HepG2 (cell line): ENCODE data around the gene COX6A2. TPM values are rescaled to one million over a fixed set of nuclear protein-coding genes. Genes with fewer than 3 reads are reported as not detected.

Source experiments
- AKAP8 ChIP-seq: sonication (generic); formaldehyde crosslinking; IDR thresholded peaks from 2 replicates; pipeline ENCODE4 v1.5.1; 2020; ENCODE audit warnings: mild to moderate bottlenecking, missing genetic modification reagents
- BORCS8-MEF2B ChIP-seq: sonication (generic); formaldehyde crosslinking; IDR thresholded peaks from 2 replicates; pipeline ENCODE4 v1.8.0; 2022; ENCODE audit warnings: mild to moderate bottlenecking, missing genetic modification reagents
- HES4 ChIP-seq: sonication (generic); formaldehyde crosslinking; IDR thresholded peaks from 2 replicates; pipeline ENCODE4 v1.9.0; 2021; ENCODE audit warnings: mild to moderate bottlenecking, missing genetic modification reagents, borderline replicate concordance
- HNRNPLL ChIP-seq: fragments of 200-400 bp; formaldehyde crosslinking; IDR thresholded peaks from 2 replicates; pipeline ENCODE4 v1.6.1; 2017; ENCODE audit warnings: mild to moderate bottlenecking, low read depth, low read length; ENCODE audit not compliant: poor library complexity, severe bottlenecking
- MED1 ChIP-seq: sonication (generic); formaldehyde crosslinking; IDR thresholded peaks from 2 replicates; pipeline ENCODE4 v1.4.0; 2020; ENCODE audit warnings: missing genetic modification reagents
- PAF1 ChIP-seq: IDR thresholded peaks from 2 replicates; pipeline ENCODE4 v1.6.1; 2016; ENCODE audit warnings: missing genetic modification reagents, missing compliant biosample characterization
- RARG ChIP-seq: sonication (generic); formaldehyde crosslinking; IDR thresholded peaks from 2 replicates; pipeline ENCODE4 v1.4.0; 2020; ENCODE audit warnings: low read depth, mild to moderate bottlenecking, missing genetic modification reagents
- TBP ChIP-seq: sonication (generic); formaldehyde crosslinking; IDR thresholded peaks from 2 replicates; pipeline ENCODE4 v1.5.0; 2020; ENCODE audit warnings: missing genetic modification reagents
- ZBTB20 ChIP-seq: sonication (generic); formaldehyde crosslinking; IDR thresholded peaks from 2 replicates; pipeline ENCODE4 v1.8.1; 2023; ENCODE audit warnings: missing genetic modification reagents, low read depth, mild to moderate bottlenecking, borderline replicate concordance
- ZFP36 ChIP-seq: fragments of 150-350 bp; IDR thresholded peaks from 2 replicates; pipeline ENCODE4 v1.6.1; 2018; ENCODE audit warnings: borderline replicate concordance, low read length, low read depth; ENCODE audit not compliant: partially characterized antibody
- ZNF543 ChIP-seq: sonication (generic); formaldehyde crosslinking; IDR thresholded peaks from 2 replicates; pipeline ENCODE4 v1.4.0; 2020; ENCODE audit warnings: mild to moderate bottlenecking, missing genetic modification reagents
- ZNF550 ChIP-seq: sonication (generic); formaldehyde crosslinking; IDR thresholded peaks from 2 replicates; pipeline ENCODE4 v1.4.0; 2020; ENCODE audit warnings: mild to moderate bottlenecking, missing genetic modification reagents, borderline replicate concordance
- ZNF616 ChIP-seq: sonication (generic); formaldehyde crosslinking; IDR thresholded peaks from 2 replicates; pipeline ENCODE4 v1.5.0; 2020; ENCODE audit warnings: low read depth, mild to moderate bottlenecking, missing genetic modification reagents
- ZNF713 ChIP-seq: sonication (generic); formaldehyde crosslinking; IDR thresholded peaks from 2 replicates; pipeline ENCODE4 v1.4.0; 2020; ENCODE audit warnings: mild to moderate bottlenecking, missing genetic modification reagents
- ZNF773 ChIP-seq: sonication (generic); formaldehyde crosslinking; IDR thresholded peaks from 2 replicates; pipeline ENCODE4 v1.4.0; 2020; ENCODE audit warnings: missing genetic modification reagents, borderline replicate concordance
- polyA plus RNA-seq, 8 experiments: library from polyadenylated mRNA; depleted of rRNA in 3 of 8; stranded (reverse) in 7 of 8; unstranded in 1 of 8; fragments of >200 nt; fragmentation: Illumina TruSeq in 4 of 8; extraction: Trizol in 4 of 8; gene quantifications; 2 replicates each; pipeline versions ENCODE4 v1.2.1 to v1.2.3, GENCODE V29; 2011 to 2016; ENCODE audit warnings: low read depth in 4 of 8, missing spikeins in 1 of 8, mixed read lengths in 1 of 8; ENCODE audit not compliant: insufficient read depth in 1 of 8
- total RNA-seq, 5 experiments: library from RNA; depleted of rRNA; stranded (reverse); fragments of >200 nt; fragmentation: Illumina TruSeq; extraction: Trizol; gene quantifications; 2 replicates each; pipeline ENCODE4 v1.2.3, GENCODE V29; 2016; ENCODE audit warnings: low read depth in 1 of 5
- TF ChIP-seq, protein P1 (sequence below): sonication (generic); formaldehyde crosslinking; IDR thresholded peaks from 2 replicates; pipeline ENCODE4 v1.8.0; 2022; ENCODE audit warnings: missing genetic modification reagents, mild to moderate bottlenecking, moderate library complexity, borderline replicate concordance
- TF ChIP-seq, protein P2 (sequence below): sonication (generic); formaldehyde crosslinking; IDR thresholded peaks from 2 replicates; pipeline ENCODE4 v1.4.0; 2020; ENCODE audit warnings: mild to moderate bottlenecking, missing genetic modification reagents
- TF ChIP-seq, protein P3 (sequence below): sonication (generic); formaldehyde crosslinking; IDR thresholded peaks from 2 replicates; pipeline ENCODE4 v1.4.0; 2020; ENCODE audit warnings: missing genetic modification reagents
- TF ChIP-seq, protein P4 (sequence below): sonication (generic); formaldehyde crosslinking; IDR thresholded peaks from 2 replicates; pipeline ENCODE4 v1.8.1; 2023; ENCODE audit warnings: mild to moderate bottlenecking, moderate library complexity, missing genetic modification reagents

The COX6A2 gene
- total and polyA plus RNA-seq, 2 of the 13 experiments (the other 11 are each of a cell fraction or from before 2014, with no cell fraction given) = not detected

DNA sequence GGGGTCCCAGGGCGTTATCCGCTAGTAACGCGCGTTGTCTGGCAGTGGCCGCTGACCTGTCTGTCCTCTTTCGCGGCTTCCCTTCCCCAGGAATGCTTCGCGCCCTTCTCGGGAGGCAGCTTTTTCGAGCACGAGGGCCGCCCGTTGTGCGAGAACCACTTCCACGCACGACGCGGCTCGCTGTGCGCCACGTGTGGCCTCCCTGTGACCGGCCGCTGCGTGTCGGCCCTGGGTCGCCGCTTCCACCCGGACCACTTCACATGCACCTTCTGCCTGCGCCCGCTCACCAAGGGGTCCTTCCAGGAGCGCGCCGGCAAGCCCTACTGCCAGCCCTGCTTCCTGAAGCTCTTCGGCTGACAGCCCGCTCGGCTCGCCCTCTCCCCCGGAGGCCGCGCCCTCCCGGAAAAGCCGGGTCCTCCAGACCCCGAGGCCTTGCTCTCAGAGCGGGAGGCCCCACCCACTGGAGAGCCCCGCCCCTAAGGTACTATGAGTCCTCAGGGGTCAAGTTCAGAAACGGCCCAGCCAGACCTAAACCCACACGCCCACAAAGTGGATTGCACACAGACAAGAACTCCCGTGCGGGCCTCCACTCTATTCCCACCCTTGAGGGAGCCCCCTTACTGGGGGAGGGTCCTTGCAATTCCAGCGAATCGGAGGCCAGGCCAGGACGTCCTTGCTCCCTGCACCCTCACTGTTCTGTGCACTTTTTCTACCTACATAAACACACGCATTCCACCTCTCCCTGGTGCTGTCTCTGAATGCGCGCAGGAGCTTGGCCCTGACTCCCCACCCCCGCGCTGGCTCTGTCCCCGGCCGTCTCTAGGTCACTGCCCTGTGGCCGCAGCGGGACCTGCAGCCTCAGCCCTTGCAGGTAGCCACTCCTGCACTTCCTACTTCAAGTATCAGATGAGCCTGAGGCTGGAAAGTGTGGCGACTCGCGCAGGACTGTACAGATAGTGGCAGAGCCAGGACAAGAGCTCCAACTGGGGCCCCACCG, 49.4 kb upstream of the COX6A2 start (continued):
- TF ChIP-seq ZNF773 (CRISPR knock-in tag) (peak; percentile 50; the same call in 1 of the 2 replicates), AKAP8 (CRISPR knock-in tag) (peak; percentile 48), MED1 (CRISPR knock-in tag) (peak; percentile 60; the same call in 1 of the 2 replicates), ZBTB20 (CRISPR knock-in tag) (peak; percentile 86; the same call in 1 of the 2 replicates), TBP (CRISPR knock-in tag) (peak; percentile 57; the same call in 1 of the 2 replicates), PAF1 (no peak), RARG (CRISPR knock-in tag) (0 out of 2 replicates have a peak, but pooled peaks have one; percentile 56), ZNF616 (no peak; the same call in 1 of the 2 replicates), ZNF543 (CRISPR knock-in tag) (peak; percentile 95), ZNF713 (CRISPR knock-in tag) (peak; percentile 97), HNRNPLL (peak; percentile 70), ZFP36 (no peak), HES4 (CRISPR knock-in tag) (peak; percentile 29; the same call in 1 of the 2 replicates), BORCS8-MEF2B (CRISPR knock-in tag) (no peak; the same call in 1 of the 2 replicates), ZNF550 (CRISPR knock-in tag) (peak; percentile 93; the same call in 1 of the 2 replicates)
- TF ChIP-seq, protein P1, sequence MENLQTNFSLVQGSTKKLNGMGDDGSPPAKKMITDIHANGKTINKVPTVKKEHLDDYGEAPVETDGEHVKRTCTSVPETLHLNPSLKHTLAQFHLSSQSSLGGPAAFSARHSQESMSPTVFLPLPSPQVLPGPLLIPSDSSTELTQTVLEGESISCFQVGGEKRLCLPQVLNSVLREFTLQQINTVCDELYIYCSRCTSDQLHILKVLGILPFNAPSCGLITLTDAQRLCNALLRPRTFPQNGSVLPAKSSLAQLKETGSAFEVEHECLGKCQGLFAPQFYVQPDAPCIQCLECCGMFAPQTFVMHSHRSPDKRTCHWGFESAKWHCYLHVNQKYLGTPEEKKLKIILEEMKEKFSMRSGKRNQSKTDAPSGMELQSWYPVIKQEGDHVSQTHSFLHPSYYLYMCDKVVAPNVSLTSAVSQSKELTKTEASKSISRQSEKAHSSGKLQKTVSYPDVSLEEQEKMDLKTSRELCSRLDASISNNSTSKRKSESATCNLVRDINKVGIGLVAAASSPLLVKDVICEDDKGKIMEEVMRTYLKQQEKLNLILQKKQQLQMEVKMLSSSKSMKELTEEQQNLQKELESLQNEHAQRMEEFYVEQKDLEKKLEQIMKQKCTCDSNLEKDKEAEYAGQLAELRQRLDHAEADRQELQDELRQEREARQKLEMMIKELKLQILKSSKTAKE (CRISPR knock-in tag) = peak; percentile 84
- TF ChIP-seq, protein P2, sequence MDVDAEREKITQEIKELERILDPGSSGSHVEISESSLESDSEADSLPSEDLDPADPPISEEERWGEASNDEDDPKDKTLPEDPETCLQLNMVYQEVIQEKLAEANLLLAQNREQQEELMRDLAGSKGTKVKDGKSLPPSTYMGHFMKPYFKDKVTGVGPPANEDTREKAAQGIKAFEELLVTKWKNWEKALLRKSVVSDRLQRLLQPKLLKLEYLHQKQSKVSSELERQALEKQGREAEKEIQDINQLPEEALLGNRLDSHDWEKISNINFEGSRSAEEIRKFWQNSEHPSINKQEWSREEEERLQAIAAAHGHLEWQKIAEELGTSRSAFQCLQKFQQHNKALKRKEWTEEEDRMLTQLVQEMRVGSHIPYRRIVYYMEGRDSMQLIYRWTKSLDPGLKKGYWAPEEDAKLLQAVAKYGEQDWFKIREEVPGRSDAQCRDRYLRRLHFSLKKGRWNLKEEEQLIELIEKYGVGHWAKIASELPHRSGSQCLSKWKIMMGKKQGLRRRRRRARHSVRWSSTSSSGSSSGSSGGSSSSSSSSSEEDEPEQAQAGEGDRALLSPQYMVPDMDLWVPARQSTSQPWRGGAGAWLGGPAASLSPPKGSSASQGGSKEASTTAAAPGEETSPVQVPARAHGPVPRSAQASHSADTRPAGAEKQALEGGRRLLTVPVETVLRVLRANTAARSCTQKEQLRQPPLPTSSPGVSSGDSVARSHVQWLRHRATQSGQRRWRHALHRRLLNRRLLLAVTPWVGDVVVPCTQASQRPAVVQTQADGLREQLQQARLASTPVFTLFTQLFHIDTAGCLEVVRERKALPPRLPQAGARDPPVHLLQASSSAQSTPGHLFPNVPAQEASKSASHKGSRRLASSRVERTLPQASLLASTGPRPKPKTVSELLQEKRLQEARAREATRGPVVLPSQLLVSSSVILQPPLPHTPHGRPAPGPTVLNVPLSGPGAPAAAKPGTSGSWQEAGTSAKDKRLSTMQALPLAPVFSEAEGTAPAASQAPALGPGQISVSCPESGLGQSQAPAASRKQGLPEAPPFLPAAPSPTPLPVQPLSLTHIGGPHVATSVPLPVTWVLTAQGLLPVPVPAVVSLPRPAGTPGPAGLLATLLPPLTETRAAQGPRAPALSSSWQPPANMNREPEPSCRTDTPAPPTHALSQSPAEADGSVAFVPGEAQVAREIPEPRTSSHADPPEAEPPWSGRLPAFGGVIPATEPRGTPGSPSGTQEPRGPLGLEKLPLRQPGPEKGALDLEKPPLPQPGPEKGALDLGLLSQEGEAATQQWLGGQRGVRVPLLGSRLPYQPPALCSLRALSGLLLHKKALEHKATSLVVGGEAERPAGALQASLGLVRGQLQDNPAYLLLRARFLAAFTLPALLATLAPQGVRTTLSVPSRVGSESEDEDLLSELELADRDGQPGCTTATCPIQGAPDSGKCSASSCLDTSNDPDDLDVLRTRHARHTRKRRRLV (CRISPR knock-in tag) = peak; percentile 78; the same call in 1 of the 2 replicates
- TF ChIP-seq, protein P3, sequence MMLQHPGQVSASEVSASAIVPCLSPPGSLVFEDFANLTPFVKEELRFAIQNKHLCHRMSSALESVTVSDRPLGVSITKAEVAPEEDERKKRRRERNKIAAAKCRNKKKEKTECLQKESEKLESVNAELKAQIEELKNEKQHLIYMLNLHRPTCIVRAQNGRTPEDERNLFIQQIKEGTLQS (CRISPR knock-in tag) = 0 out of 2 replicates have a peak, but pooled peaks have one; percentile 64
- TF ChIP-seq, protein P4, sequence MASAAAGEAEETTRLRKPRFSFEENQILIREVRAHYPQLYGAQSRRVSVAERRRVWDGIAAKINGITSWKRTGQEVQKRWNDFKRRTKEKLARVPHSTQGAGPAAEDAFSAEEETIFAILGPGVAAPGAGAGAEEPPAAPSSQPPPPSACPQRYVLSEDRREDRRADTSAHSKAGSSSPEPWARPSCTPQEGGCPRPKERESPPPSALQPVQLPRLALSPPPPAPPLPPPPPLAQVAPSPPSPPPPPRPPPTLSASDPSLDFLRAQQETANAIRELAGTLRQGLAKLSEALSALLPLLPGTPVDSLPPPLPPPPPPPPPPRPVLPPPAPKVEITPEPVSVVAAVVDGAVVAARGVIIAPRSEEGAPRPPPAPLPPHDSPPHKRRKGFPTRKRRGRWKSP (CRISPR knock-in tag) = peak; percentile 55
